HEK293 (cell line): ENCODE measurements around the gene EIF3M.
A peak's percentile ranks its signal among the peaks of the same experiment; 100 is the strongest.

Source experiments
- CTCF ChIA-PET: fragments of 350-600 bp; formaldehyde crosslinking; extraction: SDS; loops from one replicate; lab custom pipeline; 2021; ENCODE audit warnings: antibody characterized with exemption; lab: Yijun Ruan, JAX
- POLR2A ChIA-PET: fragments of 300-600 bp; formaldehyde crosslinking; extraction: SDS; loops from one replicate; lab custom pipeline; 2020; ENCODE audit warnings: antibody characterized with exemption, inconsistent platforms; lab: Yijun Ruan, JAX
- H3K27ac ChIP-seq: fragments of 200-500 bp; sonication (Bioruptor generic); 2 replicates; pipeline ENCODE4 v1.5.1; 2014; ENCODE audit warnings: low read depth, low read length, control low read depth, inconsistent platforms; ENCODE audit errors: extremely low read depth
- H3K36me3 ChIP-seq, 2 experiments: fragments of 200-500 bp in 1 of 2; sonication (Bioruptor generic) in 1 of 2; 1 replicate in 1 of 2; 2 replicates in 1 of 2; pipeline ENCODE4 v1.5.1; 2014 to 2017; ENCODE audit warnings: inconsistent platforms in 2 of 2, low read length in 2 of 2; ENCODE audit not compliant: control insufficient read depth in 2 of 2, insufficient read depth in 1 of 2
- H3K4me1 ChIP-seq: fragments of 200-500 bp; sonication (Bioruptor generic); 2 replicates; pipeline ENCODE4 v1.5.1; 2014; ENCODE audit warnings: mild to moderate bottlenecking, low read length, inconsistent platforms; ENCODE audit not compliant: control insufficient read depth, insufficient read depth
- H3K4me3 ChIP-seq: 2 replicates; pipeline ENCODE4 v1.5.1; 2011; ENCODE audit warnings: low read depth, mild to moderate bottlenecking, control low read depth, low read length, moderate library complexity
- H3K9me3 ChIP-seq: fragments of 200-500 bp; sonication (Bioruptor generic); 2 replicates; pipeline ENCODE4 v1.5.1; 2014; ENCODE audit warnings: low read depth, low read length, inconsistent platforms; ENCODE audit not compliant: control insufficient read depth, insufficient read depth
- KLF17 ChIP-seq: fragments of 450-650 bp; formaldehyde crosslinking; IDR thresholded peaks from 2 replicates; pipeline ENCODE4 v1.5.1; 2016; ENCODE audit warnings: missing biosample characterization, missing genetic modification characterization
- OVOL3 ChIP-seq: fragments of 450-650 bp; formaldehyde crosslinking; IDR thresholded peaks from 2 replicates; pipeline ENCODE4 v1.5.1; 2016; ENCODE audit warnings: missing biosample characterization, missing genetic modification characterization
- PRDM6 ChIP-seq: fragments of 450-650 bp; formaldehyde crosslinking; IDR thresholded peaks from 2 replicates; pipeline ENCODE4 v1.5.1; 2017; ENCODE audit warnings: missing biosample characterization, missing genetic modification characterization
- SP2 ChIP-seq: fragments of 450-650 bp; formaldehyde crosslinking; IDR thresholded peaks from 2 replicates; pipeline ENCODE4 v1.5.1; 2016; ENCODE audit warnings: missing biosample characterization, missing genetic modification characterization
- YY2 ChIP-seq: fragments of 450-650 bp; formaldehyde crosslinking; IDR thresholded peaks from 2 replicates; pipeline ENCODE4 v1.5.1; 2016; ENCODE audit warnings: missing biosample characterization, missing genetic modification characterization
- ZNF157 ChIP-seq: fragments of 450-650 bp; formaldehyde crosslinking; IDR thresholded peaks from 2 replicates; pipeline ENCODE4 v1.5.1; 2016; ENCODE audit warnings: missing biosample characterization, missing genetic modification characterization
- ZNF174 ChIP-seq: fragments of 450-650 bp; formaldehyde crosslinking; IDR thresholded peaks from 2 replicates; pipeline ENCODE4 v1.5.0; 2017; ENCODE audit warnings: missing biosample characterization, mild to moderate bottlenecking, missing genetic modification characterization
- ZNF24 ChIP-seq: fragments of 450-650 bp; formaldehyde crosslinking; IDR thresholded peaks from 2 replicates; pipeline ENCODE4 v1.5.1; 2016; ENCODE audit warnings: missing biosample characterization, missing genetic modification characterization
- ZNF280C ChIP-seq: fragments of 450-650 bp; formaldehyde crosslinking; IDR thresholded peaks from 2 replicates; pipeline ENCODE4 v1.5.1; 2016; ENCODE audit warnings: missing biosample characterization, missing genetic modification characterization
- ZNF280D ChIP-seq: fragments of 450-650 bp; formaldehyde crosslinking; IDR thresholded peaks from 2 replicates; pipeline ENCODE4 v1.5.1; 2016; ENCODE audit warnings: missing biosample characterization, missing genetic modification characterization
- ZNF391 ChIP-seq: fragments of 450-650 bp; formaldehyde crosslinking; IDR thresholded peaks from 2 replicates; pipeline ENCODE4 v1.5.1; 2016; ENCODE audit warnings: low read depth, missing biosample characterization, missing genetic modification characterization, borderline replicate concordance
- ZNF404 ChIP-seq: fragments of 450-650 bp; formaldehyde crosslinking; IDR thresholded peaks from 2 replicates; pipeline ENCODE4 v1.5.1; 2017; ENCODE audit warnings: missing biosample characterization, missing genetic modification characterization
- ZNF426 ChIP-seq: fragments of 450-650 bp; formaldehyde crosslinking; IDR thresholded peaks from 2 replicates; pipeline ENCODE4 v1.5.1; 2017; ENCODE audit warnings: missing biosample characterization, missing genetic modification characterization, mild to moderate bottlenecking, inconsistent platforms, moderate library complexity
- ZNF514 ChIP-seq: fragments of 450-650 bp; formaldehyde crosslinking; IDR thresholded peaks from 2 replicates; pipeline ENCODE4 v1.5.1; 2016; ENCODE audit warnings: missing biosample characterization, missing genetic modification characterization
- ZNF777 ChIP-seq: fragments of 450-650 bp; formaldehyde crosslinking; IDR thresholded peaks from 2 replicates; pipeline ENCODE4 v1.5.1; 2017; ENCODE audit warnings: missing biosample characterization, missing genetic modification characterization, borderline replicate concordance

EIF3M gene

GRCh38 chr11:32576456-32576855, 7.2 kb upstream of the EIF3M start:
- TF ChIP-seq SP2 (no peak), ZNF280C (tag by site-specific recombination) (no peak), PRDM6 (tag by site-specific recombination) (peak; percentile 43; the same call in 1 of the 2 replicates)
- CTCF ChIA-PET, result interaction anchor here (1.3 kb wide), 1 partner anchor 190 kb away, joined by 3 read pairs; no protein-coding TSS in a partner anchor
- no peaks in the 10 kb centered on the region for H3K9me3 ChIP-seq
- POLR2A ChIA-PET, result no interaction called here
- no peaks in the 10 kb centered on the region for H3K4me1 ChIP-seq
- H3K4me3 ChIP-seq, result no peak overlapping the region
- H3K27ac ChIP-seq, result no peak overlapping the region
- H3K36me3 ChIP-seq, result no peaks in the 10 kb centered on the region

- CTCF ChIA-PET, result no interaction called here
- POLR2A ChIA-PET, result no interaction called here
- no peak overlapping the region for H3K27ac ChIP-seq
Measured at GRCh38 chr11:32580967-32581366, 2.7 kb upstream of the EIF3M start.

GRCh38 chr11:32581556-32581955, 2.1 kb upstream of the EIF3M start:
- Histone ChIP-seq H3K4me1 (no peaks in the 10 kb centered on the region), H3K27ac (no peak overlapping the region), H3K9me3 (no peaks in the 10 kb centered on the region), H3K4me3 (no peak overlapping the region), H3K36me3 (no peaks in the 10 kb centered on the region)
- CTCF ChIA-PET, result no interaction called here
- POLR2A ChIA-PET, result no interaction called here
- TF ChIP-seq ZNF404 (tag by site-specific recombination), result no peak
- TF ChIP-seq ZNF280D (tag by site-specific recombination), result no peak
- TF ChIP-seq YY2 (tag by site-specific recombination), result no peak
- no peak for TF ChIP-seq ZNF777 (tag by site-specific recombination)
- no peak for TF ChIP-seq KLF17 (tag by site-specific recombination)
- TF ChIP-seq ZNF174, result no peak
- TF ChIP-seq ZNF426 (tag by site-specific recombination), result no peak
- no peak for TF ChIP-seq ZNF514
- TF ChIP-seq, all 188 proteins: peak for 0

More at GRCh38 chr11:32580967-32581366, 2.7 kb upstream of the EIF3M start:
- Histone ChIP-seq H3K36me3 (no peaks in the 10 kb centered on the region), H3K4me3 (no peak overlapping the region), H3K4me1 (no peaks in the 10 kb centered on the region), H3K9me3 (no peaks in the 10 kb centered on the region)
- TF ChIP-seq ZNF157 (tag by site-specific recombination) (no peak), ZNF391 (tag by site-specific recombination) (no peak), ZNF24 (tag by site-specific recombination) (no peak), OVOL3 (no peak)
